Measurements from ENCODE around the gene APOB. TPM values are rescaled to one million over a fixed set of nuclear protein-coding genes. Genes with fewer than 3 reads are reported as not detected.

Gene APOB
- total and polyA plus RNA-seq, 2 of the 13 experiments (the other 11 are each of a cell fraction or from before 2014, with no cell fraction given): 1,569 to 2,515 TPM

DNA sequence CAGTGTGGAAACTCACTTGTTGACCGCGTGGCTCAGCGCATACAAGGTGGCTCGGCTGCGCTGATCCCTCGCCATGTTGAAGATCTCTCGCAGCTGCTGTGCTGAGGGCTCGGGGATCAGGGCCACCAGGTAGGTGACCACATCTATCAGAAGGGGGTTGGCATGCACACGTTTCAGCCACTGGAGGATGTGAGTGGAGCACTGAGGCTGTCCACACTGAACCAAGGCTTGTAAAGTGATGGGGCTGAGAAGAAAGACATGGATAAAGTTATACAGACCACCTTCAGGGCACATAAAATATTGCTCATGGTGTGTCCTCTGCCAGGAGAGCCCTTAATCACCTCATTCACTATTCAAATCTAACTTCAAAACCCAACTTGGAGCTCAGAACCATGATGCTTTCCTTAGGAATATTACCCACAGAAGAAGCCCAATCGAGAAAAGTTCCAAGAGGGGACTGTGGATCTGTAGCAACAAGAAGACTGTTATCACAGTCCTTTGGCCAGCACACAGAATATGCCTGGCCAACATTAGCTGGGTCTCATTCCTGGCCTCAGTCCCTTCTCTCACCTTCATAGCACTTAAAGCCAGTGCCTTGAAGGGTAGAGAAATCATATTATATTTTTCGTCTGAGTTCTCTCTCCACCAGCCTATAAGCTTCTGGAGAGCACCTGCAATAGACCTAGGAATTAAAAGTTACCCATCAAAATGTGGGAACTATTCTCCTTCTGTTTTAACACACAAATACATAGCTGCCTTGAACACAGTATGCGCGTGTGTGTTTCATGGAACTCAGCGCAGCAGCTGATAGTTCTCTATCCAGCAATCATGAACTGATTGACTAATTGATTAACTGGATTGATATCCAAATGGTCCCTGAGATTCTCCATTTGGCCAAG is 11.3 kb downstream of the APOB start (continued):
- no peak; the same call in 1 of the 2 replicates for TF ChIP-seq ZIK1 (CRISPR knock-in tag; IDR thresholded peaks at IDR 0.05; ENCODE audit: borderline replicate concordance, low read depth)
- TF ChIP-seq ZNF614 (CRISPR knock-in tag; IDR thresholded peaks at IDR 0.05; ENCODE audit: borderline replicate concordance): no peak
- TF ChIP-seq ISX (CRISPR knock-in tag; conservative IDR thresholded peaks at IDR 0.05): no peak
- no peak for TF ChIP-seq ZNF468 (CRISPR knock-in tag; IDR thresholded peaks at IDR 0.05)
- TF ChIP-seq, protein P1, sequence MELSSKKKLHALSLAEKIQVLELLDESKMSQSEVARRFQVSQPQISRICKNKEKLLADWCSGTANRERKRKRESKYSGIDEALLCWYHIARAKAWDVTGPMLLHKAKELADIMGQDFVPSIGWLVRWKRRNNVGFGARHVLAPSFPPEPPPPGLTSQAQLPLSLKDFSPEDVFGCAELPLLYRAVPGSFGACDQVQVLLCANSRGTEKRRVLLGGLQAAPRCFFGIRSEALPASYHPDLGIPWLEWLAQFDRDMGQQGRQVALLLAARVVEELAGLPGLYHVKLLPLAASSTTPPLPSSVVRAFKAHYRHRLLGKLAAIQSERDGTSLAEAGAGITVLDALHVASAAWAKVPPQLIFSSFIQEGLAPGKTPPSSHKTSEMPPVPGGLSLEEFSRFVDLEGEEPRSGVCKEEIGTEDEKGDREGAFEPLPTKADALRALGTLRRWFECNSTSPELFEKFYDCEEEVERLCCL (CRISPR knock-in tag; IDR thresholded peaks at IDR 0.05; ENCODE audit: borderline replicate concordance): no peak
- no peak for TF ChIP-seq KAT2B (IDR thresholded peaks at IDR 0.05; ENCODE audit: borderline replicate concordance, low read depth, low read length)
- no peak for TF ChIP-seq ZNF589 (CRISPR knock-in tag; conservative IDR thresholded peaks at IDR 0.05)
- no peak for TF ChIP-seq ZNF670 (CRISPR knock-in tag; IDR thresholded peaks at IDR 0.05; ENCODE audit: borderline replicate concordance)
- TF ChIP-seq TEAD2 (CRISPR knock-in tag; IDR thresholded peaks at IDR 0.05): no peak
- no peak for TF ChIP-seq GABPA (IDR thresholded peaks at IDR 0.05; ENCODE audit: low read depth, low read length)
- TF ChIP-seq GABPA (CRISPR knock-in tag; IDR thresholded peaks at IDR 0.05; ENCODE audit: low read depth): no peak
- TF ChIP-seq ZNF335 (CRISPR knock-in tag; IDR thresholded peaks at IDR 0.05): no peak
- TF ChIP-seq, protein P2, sequence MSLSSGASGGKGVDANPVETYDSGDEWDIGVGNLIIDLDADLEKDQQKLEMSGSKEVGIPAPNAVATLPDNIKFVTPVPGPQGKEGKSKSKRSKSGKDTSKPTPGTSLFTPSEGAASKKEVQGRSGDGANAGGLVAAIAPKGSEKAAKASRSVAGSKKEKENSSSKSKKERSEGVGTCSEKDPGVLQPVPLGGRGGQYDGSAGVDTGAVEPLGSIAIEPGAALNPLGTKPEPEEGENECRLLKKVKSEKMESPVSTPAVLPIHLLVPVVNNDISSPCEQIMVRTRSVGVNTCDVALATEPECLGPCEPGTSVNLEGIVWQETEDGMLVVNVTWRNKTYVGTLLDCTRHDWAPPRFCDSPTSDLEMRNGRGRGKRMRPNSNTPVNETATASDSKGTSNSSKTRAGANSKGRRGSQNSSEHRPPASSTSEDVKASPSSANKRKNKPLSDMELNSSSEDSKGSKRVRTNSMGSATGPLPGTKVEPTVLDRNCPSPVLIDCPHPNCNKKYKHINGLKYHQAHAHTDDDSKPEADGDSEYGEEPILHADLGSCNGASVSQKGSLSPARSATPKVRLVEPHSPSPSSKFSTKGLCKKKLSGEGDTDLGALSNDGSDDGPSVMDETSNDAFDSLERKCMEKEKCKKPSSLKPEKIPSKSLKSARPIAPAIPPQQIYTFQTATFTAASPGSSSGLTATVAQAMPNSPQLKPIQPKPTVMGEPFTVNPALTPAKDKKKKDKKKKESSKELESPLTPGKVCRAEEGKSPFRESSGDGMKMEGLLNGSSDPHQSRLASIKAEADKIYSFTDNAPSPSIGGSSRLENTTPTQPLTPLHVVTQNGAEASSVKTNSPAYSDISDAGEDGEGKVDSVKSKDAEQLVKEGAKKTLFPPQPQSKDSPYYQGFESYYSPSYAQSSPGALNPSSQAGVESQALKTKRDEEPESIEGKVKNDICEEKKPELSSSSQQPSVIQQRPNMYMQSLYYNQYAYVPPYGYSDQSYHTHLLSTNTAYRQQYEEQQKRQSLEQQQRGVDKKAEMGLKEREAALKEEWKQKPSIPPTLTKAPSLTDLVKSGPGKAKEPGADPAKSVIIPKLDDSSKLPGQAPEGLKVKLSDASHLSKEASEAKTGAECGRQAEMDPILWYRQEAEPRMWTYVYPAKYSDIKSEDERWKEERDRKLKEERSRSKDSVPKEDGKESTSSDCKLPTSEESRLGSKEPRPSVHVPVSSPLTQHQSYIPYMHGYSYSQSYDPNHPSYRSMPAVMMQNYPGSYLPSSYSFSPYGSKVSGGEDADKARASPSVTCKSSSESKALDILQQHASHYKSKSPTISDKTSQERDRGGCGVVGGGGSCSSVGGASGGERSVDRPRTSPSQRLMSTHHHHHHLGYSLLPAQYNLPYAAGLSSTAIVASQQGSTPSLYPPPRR (CRISPR knock-in tag; IDR thresholded peaks at IDR 0.05; ENCODE audit: borderline replicate concordance): no peak
- TF ChIP-seq ZFX (CRISPR knock-in tag; IDR thresholded peaks at IDR 0.05; ENCODE audit: low read depth): no peak
- TF ChIP-seq HIVEP1 (CRISPR knock-in tag; IDR thresholded peaks at IDR 0.05): 0 out of 2 replicates have a peak, but pooled peaks have one; percentile 30
- TF ChIP-seq, protein P3, sequence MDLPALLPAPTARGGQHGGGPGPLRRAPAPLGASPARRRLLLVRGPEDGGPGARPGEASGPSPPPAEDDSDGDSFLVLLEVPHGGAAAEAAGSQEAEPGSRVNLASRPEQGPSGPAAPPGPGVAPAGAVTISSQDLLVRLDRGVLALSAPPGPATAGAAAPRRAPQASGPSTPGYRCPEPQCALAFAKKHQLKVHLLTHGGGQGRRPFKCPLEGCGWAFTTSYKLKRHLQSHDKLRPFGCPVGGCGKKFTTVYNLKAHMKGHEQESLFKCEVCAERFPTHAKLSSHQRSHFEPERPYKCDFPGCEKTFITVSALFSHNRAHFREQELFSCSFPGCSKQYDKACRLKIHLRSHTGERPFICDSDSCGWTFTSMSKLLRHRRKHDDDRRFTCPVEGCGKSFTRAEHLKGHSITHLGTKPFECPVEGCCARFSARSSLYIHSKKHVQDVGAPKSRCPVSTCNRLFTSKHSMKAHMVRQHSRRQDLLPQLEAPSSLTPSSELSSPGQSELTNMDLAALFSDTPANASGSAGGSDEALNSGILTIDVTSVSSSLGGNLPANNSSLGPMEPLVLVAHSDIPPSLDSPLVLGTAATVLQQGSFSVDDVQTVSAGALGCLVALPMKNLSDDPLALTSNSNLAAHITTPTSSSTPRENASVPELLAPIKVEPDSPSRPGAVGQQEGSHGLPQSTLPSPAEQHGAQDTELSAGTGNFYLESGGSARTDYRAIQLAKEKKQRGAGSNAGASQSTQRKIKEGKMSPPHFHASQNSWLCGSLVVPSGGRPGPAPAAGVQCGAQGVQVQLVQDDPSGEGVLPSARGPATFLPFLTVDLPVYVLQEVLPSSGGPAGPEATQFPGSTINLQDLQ (CRISPR knock-in tag; IDR thresholded peaks at IDR 0.05): no peak
- TF ChIP-seq ZEB1 (IDR thresholded peaks at IDR 0.05; ENCODE audit: insufficient replicate concordance, low read depth): no peak
- TF ChIP-seq EHMT2 (IDR thresholded peaks at IDR 0.05; ENCODE audit: borderline replicate concordance, low read depth, low read length): no peak
- no peak for TF ChIP-seq ZNF546 (CRISPR knock-in tag; conservative IDR thresholded peaks at IDR 0.05)

Data from HepG2 (cell line).